Testis (tissue), 3 donors: ENCODE measurements around the gene ZNF445. TPM values are rescaled to one million over a fixed set of nuclear protein-coding genes. Genes with fewer than 3 reads are reported as not detected.
"Not testable (repeated sequence)": the region's sequence is repeated elsewhere in the genome, so short reads cannot be mapped to it uniquely, and the experiment has no call there.

Source experiments
- DNase-seq: peaks from one replicate; pipeline ENCODE4 v3.0.0-alpha.2; 2019
- H3K27ac ChIP-seq, 2 donors: fragments of 200-600 bp; sonication (generic); one replicate each; pipeline ENCODE4 v1.5.1; 2019
- H3K27me3 ChIP-seq: fragments of 200-600 bp; sonication (generic); one replicate; pipeline ENCODE4 v1.5.1; 2019
- H3K36me3 ChIP-seq: fragments of 200-600 bp; sonication (generic); one replicate; pipeline ENCODE4 v1.5.1; 2017; ENCODE audit warnings: low read depth; ENCODE audit errors: missing control alignments
- H3K4me1 ChIP-seq: fragments of 200-600 bp; sonication (generic); one replicate; pipeline ENCODE4 v1.5.1; 2019
- H3K4me3 ChIP-seq, 2 donors: fragments of 200-600 bp; sonication (generic); one replicate each; pipeline ENCODE4 v1.5.1; 2017 to 2019
- H3K9me3 ChIP-seq: fragments of 200-600 bp; sonication (generic); one replicate; pipeline ENCODE4 v1.5.1; 2017
- POLR2A ChIP-seq: fragments of 450-650 bp; IDR thresholded peaks from one replicate; pipeline ENCODE4 v1.6.1; 2017; ENCODE audit warnings: antibody characterized with exemption, mild to moderate bottlenecking, moderate library complexity
- WGBS, 2 donors: methylation state at CpG; one replicate each; pipeline ENCODE4 v1.1.5; 2018; 5-methylcytosine and 5-hydroxymethylcytosine counted together
- intact Hi-C: fragments of 100-400 bp; cut with DNase I; formaldehyde crosslinking; loops from one replicate; pipeline ENCODE4 v1.15.1; 2023; ENCODE audit warnings: low total_unique reads
- polyA plus RNA-seq: library from polyadenylated mRNA; stranded (reverse); fragments of 350-450 nt; fragmentation: Illumina TruSeq; extraction: RNeasy Lipid Tissue Mini Kit (QIAGEN cat#74804); gene quantifications from one replicate; pipeline ENCODE4 v1.2.3, GENCODE V29; 2014; ENCODE audit warnings: low read depth, low replicate concordance; ENCODE audit not compliant: insufficient read depth
- total RNA-seq, 2 donors: library from RNA; depleted of rRNA; stranded (reverse); fragments of >200 nt; gene quantifications; one replicate each; pipeline ENCODE4 v1.2.3, GENCODE V29; 2016
- TF ChIP-seq, protein P1 (sequence below), 3 experiments: fragments of 450-650 bp in 2 of 3; fragments of 200-600 bp in 1 of 3; sonication (generic) in 1 of 3; IDR thresholded peaks; one replicate each; pipeline ENCODE4 v1.5.1; 2016 to 2019; ENCODE audit warnings: antibody characterized with exemption in 3 of 3, mild to moderate bottlenecking in 2 of 3, moderate library complexity in 1 of 3

ZNF445 gene
- total and polyA plus RNA-seq, 3 donors from 2014 or later = 8.5 to 15.8 (median 15.0) TPM

GRCh38 chr3:44418549-44418948 lies 58.9 kb downstream of the ZNF445 start:
- H3K9me3 ChIP-seq = no peaks in the 10 kb centered on the region
- 79 to 88% methylated on average over 2 of the region's 2 CpGs for WGBS, 2 donors
- TF ChIP-seq, protein P1, sequence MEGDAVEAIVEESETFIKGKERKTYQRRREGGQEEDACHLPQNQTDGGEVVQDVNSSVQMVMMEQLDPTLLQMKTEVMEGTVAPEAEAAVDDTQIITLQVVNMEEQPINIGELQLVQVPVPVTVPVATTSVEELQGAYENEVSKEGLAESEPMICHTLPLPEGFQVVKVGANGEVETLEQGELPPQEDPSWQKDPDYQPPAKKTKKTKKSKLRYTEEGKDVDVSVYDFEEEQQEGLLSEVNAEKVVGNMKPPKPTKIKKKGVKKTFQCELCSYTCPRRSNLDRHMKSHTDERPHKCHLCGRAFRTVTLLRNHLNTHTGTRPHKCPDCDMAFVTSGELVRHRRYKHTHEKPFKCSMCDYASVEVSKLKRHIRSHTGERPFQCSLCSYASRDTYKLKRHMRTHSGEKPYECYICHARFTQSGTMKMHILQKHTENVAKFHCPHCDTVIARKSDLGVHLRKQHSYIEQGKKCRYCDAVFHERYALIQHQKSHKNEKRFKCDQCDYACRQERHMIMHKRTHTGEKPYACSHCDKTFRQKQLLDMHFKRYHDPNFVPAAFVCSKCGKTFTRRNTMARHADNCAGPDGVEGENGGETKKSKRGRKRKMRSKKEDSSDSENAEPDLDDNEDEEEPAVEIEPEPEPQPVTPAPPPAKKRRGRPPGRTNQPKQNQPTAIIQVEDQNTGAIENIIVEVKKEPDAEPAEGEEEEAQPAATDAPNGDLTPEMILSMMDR (IDR thresholded peaks at IDR 0.05) = peak in 1 of 3 experiments; percentile 2
- no peak for TF ChIP-seq POLR2A
- no peaks in the 10 kb centered on the region for H3K27me3 ChIP-seq
- no peak for DNase-seq
- H3K27ac ChIP-seq = no peak overlapping the region
- H3K4me1 ChIP-seq = no peaks in the 10 kb centered on the region
- intact Hi-C loops = no loop called here
- no peak overlapping the region for H3K4me3 ChIP-seq
- H3K36me3 ChIP-seq = no peaks in the 10 kb centered on the region

DNA sequence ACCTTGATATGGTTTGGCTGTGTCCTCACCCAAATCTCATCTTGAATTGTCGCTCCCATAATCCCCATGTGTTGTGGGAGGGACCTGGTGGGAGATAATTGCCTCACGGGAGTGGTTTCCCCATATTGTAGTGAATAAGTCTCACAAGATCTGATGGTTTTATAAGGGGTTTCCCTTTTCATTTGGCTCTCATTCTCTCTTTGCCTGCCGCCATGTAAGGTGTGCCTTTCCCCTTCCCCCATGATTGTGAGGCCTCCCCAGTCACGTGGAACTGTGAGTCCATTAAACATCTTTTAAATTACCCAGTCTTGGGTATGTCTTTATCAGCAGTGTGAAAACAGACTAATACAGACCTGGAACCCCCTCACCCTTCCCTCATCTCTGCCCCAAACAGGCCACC lies 59.4 kb downstream of the ZNF445 start:
- H3K36me3 ChIP-seq, H3K27ac ChIP-seq, H3K4me3 ChIP-seq, intact Hi-C loops, H3K9me3 ChIP-seq, H3K4me1 ChIP-seq, H3K27me3 ChIP-seq, DNase-seq: not testable (repeated sequence)
- WGBS, 2 donors = 78 to 89% methylated on average over 4 of the region's 4 CpGs

DNA sequence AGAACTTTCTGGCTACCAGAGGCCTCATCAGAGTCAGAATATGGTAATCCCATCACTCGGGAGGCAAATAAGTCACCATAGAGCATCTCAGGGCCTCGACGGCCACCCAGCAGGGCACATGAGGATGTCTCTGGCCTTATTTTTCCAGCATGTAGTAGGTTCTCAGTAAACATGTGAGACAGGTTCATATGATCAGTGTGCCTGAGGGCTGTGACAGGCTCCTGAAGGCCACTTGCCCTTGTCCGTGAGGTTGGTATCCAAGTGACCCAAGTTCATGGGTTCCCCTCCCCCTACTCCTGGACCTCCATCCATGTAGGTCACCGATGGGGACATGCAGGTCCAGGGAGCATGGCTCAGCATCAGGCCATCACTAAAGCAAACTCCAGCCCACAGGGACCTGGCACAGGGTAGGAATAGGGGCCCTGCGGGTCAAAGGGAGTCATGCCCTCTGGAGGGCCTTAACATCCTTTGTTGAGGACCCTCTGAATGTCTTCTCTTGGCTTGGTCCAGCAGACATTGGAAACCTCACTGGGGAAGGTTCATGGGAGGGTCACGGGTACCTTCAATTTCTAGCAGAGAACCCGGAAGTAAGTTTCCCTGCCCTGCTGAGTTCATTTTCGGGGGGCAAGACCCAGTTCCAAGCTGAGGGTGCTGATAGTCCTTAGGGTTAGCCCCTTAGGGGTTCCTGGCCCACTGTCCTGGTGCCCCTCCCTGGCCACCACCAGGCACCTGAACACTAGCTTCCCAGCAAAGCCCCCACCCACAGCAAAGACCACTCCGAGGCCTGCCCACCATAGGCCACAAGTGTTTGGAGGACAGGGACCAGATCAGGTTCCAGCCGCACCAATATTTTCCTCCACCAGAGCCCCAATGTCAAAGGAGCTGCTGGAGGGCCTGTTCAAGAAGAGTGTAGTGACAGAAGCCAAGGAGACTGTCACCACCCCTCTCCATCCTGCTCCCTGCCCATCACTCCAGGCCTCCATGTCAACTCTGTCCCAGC lies 61.1 kb downstream of the ZNF445 start:
- 89 to 94% methylated on average over 9 to 11 of the region's 11 CpGs for WGBS, 2 donors

DNA sequence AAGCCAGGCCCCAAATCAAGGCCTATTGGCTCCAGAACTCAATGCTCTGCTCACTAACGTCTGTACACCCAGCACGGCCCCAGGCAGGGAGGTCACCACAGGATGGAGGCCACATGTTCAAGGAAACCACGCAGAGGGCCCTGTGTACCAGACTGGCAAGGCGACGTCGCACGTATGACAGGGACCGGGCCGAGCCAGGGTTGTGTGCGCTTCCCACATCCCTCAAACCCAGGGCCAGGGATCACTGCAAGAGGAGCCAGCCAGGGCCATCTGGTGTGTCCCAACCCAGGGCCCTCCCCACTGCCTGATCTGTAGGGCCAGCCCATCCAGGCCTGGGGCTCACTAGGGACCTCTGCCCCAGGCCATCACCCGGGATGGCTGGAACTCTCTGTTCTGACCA lies 62.0 kb downstream of the ZNF445 start:
- Histone ChIP-seq H3K9me3 (no peaks in the 10 kb centered on the region), H3K4me3 (no peak overlapping the region), H3K27ac (no peak overlapping the region), H3K36me3 (no peaks in the 10 kb centered on the region), H3K27me3 (no peaks in the 10 kb centered on the region), H3K4me1 (no peaks in the 10 kb centered on the region)
- peak; percentile 12 for DNase-seq
- intact Hi-C loops = no loop called here
- WGBS, 2 donors = 90% methylated on average over 2 to 11 of the region's 11 CpGs
- no peak for TF ChIP-seq POLR2A
- TF ChIP-seq, protein P1 (IDR thresholded peaks at IDR 0.05) = no peak

More for the DNA sequence above, 61.1 kb downstream of the ZNF445 start:
- intact Hi-C loops = no loop called here
- no peaks in the 10 kb centered on the region for H3K9me3 ChIP-seq
- TF ChIP-seq, protein P1 (IDR thresholded peaks at IDR 0.05) = no peak
- no peak for TF ChIP-seq POLR2A
- H3K27ac ChIP-seq = no peak overlapping the region
- no peaks in the 10 kb centered on the region for H3K36me3 ChIP-seq
- no peak overlapping the region for H3K4me3 ChIP-seq
- H3K4me1 ChIP-seq = no peaks in the 10 kb centered on the region
- peak; percentile 9 for DNase-seq
- no peaks in the 10 kb centered on the region for H3K27me3 ChIP-seq

- TF ChIP-seq, protein P1 (IDR thresholded peaks at IDR 0.05) = no peak
- intact Hi-C loops = no loop called here
- H3K9me3 ChIP-seq = no peaks in the 10 kb centered on the region
- no peaks in the 10 kb centered on the region for H3K27me3 ChIP-seq
- 80 to 89% methylated on average over 7 to 9 of the region's 11 CpGs for WGBS, 2 donors
- peak; percentile 7 for DNase-seq
- no peaks in the 10 kb centered on the region for H3K36me3 ChIP-seq
- H3K4me1 ChIP-seq = no peaks in the 10 kb centered on the region
- no peak overlapping the region for H3K4me3 ChIP-seq
- H3K27ac ChIP-seq = no peak overlapping the region
Observed at GRCh38 chr3:44414517-44415090, 62.9 kb downstream of the ZNF445 start.
